ENCODE results near the gene METTL25B. TPM values are rescaled to one million over a fixed set of nuclear protein-coding genes. Genes with fewer than 3 reads are reported as not detected.

The METTL25B gene
- total and polyA plus RNA-seq, 2 of the 13 experiments (the other 11 are each of a cell fraction or from before 2014, with no cell fraction given) = 11.9 to 24.0 TPM

DNA sequence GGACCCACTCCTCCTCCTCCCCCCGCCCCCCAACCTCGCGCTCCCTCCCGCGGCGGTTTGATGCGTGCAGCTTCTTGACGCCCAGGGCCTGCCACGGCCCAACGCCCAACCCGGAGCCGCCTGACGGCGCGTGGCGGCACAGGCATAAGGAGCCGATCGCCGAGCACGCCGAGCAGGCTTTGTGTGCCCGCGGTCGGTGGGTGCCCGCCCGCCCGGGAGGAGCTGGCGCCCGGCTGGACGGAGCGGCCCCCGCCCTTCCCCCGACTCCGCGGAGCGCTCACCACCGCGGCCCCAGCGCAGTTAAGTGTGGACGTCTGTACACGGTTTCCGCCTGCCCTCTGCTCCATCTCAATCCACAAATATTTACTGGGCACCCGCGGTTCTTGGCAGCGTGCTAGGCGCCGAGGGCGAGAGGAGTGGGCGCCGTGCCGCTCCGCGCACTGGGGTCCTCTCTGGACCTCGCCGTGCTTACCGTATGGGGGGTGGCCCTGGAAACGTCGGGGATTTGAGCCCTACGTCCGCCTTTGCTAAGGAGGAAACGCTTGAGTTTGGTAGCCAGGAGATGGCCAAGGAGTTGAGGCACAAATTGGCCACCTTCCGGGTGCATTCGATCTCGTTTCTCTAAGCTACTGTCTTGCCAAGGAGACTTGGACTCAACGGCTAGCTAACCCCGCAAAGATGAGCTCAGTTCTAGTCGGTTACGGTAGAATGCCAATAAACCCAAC lies 23.6 kb downstream of the METTL25B start (continued):
- TF ChIP-seq ZNF776 (CRISPR knock-in tag; IDR thresholded peaks at IDR 0.05) = no peak
- 0 out of 2 replicates have a peak, but pooled peaks have one; percentile 28 for TF ChIP-seq KLF13 (CRISPR knock-in tag; IDR thresholded peaks at IDR 0.05)
- peak; percentile 87 for TF ChIP-seq ZNF224 (CRISPR knock-in tag; IDR thresholded peaks at IDR 0.05)
- TF ChIP-seq SPEN (CRISPR knock-in tag; IDR thresholded peaks at IDR 0.05; ENCODE audit: low read depth) = peak; percentile 88
- no peak for TF ChIP-seq TP53 (CRISPR knock-in tag; conservative IDR thresholded peaks at IDR 0.05)
- TF ChIP-seq SOX5 (CRISPR knock-in tag; IDR thresholded peaks at IDR 0.05; ENCODE audit: borderline replicate concordance) = no peak
- TF ChIP-seq ZNF281 (CRISPR knock-in tag; IDR thresholded peaks at IDR 0.05; ENCODE audit: borderline replicate concordance) = peak; percentile 39; the same call in 1 of the 2 replicates
- TF ChIP-seq RBAK (CRISPR knock-in tag; IDR thresholded peaks at IDR 0.05) = no peak
- TF ChIP-seq MTA3 (CRISPR knock-in tag; IDR thresholded peaks at IDR 0.05) = no peak
- peak; percentile 42; the same call in 1 of the 2 replicates for TF ChIP-seq ZNF350 (CRISPR knock-in tag; IDR thresholded peaks at IDR 0.05; ENCODE audit: borderline replicate concordance, low read depth)
- TF ChIP-seq TGIF2 (CRISPR knock-in tag; IDR thresholded peaks at IDR 0.05) = 0 out of 2 replicates have a peak, but pooled peaks have one; percentile 24
- peak; percentile 64; the same call in 1 of the 2 replicates for TF ChIP-seq ZBTB7B (CRISPR knock-in tag; IDR thresholded peaks at IDR 0.05)
- no peak for TF ChIP-seq ZNF225 (CRISPR knock-in tag; IDR thresholded peaks at IDR 0.05)
- TF ChIP-seq LCORL (IDR thresholded peaks at IDR 0.05) = no peak
- TF ChIP-seq LCORL (CRISPR knock-in tag; IDR thresholded peaks at IDR 0.05) = 0 out of 2 replicates have a peak, but pooled peaks have one; percentile 12
- TF ChIP-seq TAF1 (CRISPR knock-in tag; IDR thresholded peaks at IDR 0.05) = peak; percentile 60; the same call in 1 of the 2 replicates
- TF ChIP-seq IKZF1 (IDR thresholded peaks at IDR 0.05) = no peak
- TF ChIP-seq NPAS2 (CRISPR knock-in tag; IDR thresholded peaks at IDR 0.05; ENCODE audit: borderline replicate concordance) = no peak
- no peak for TF ChIP-seq ZFP36L2 (CRISPR knock-in tag; IDR thresholded peaks at IDR 0.05)
- no peak for TF ChIP-seq ZNF180 (CRISPR knock-in tag; IDR thresholded peaks at IDR 0.05; ENCODE audit: borderline replicate concordance, low read depth)
- 0 out of 2 replicates have a peak, but pooled peaks have one; percentile 52 for TF ChIP-seq ZNF441 (CRISPR knock-in tag; IDR thresholded peaks at IDR 0.05; ENCODE audit: borderline replicate concordance)
- TF ChIP-seq ZBTB44 (CRISPR knock-in tag; IDR thresholded peaks at IDR 0.05) = peak; percentile 62; the same call in 1 of the 2 replicates
- peak; percentile 59; the same call in 1 of the 2 replicates for TF ChIP-seq YEATS4 (CRISPR knock-in tag; IDR thresholded peaks at IDR 0.05; ENCODE audit: borderline replicate concordance)
- TF ChIP-seq HOXA7 (CRISPR knock-in tag; IDR thresholded peaks at IDR 0.05) = no peak
- peak; percentile 64 for TF ChIP-seq KMT2A (CRISPR knock-in tag; IDR thresholded peaks at IDR 0.05)
- TF ChIP-seq NR3C1 (CRISPR knock-in tag; IDR thresholded peaks at IDR 0.05) = no peak
- TF ChIP-seq ZNF563 (CRISPR knock-in tag; IDR thresholded peaks at IDR 0.05) = peak; percentile 75

All from HepG2 (cell line).